Left renal pelvis (tissue), 4 donors: Measurements from ENCODE around the gene CARM1. TPM values are rescaled to one million over a fixed set of nuclear protein-coding genes. Genes with fewer than 3 reads are reported as not detected.
"Not testable (repeated sequence)": the region's sequence is repeated elsewhere in the genome, so short reads cannot be mapped to it uniquely, and the experiment has no call there.

Source experiments
- DNase-seq, 4 donors: peaks; one replicate each; pipeline ENCODE4 v3.0.0-alpha.2; 2013; ENCODE audit warnings: low read depth in 4 of 4, low spot score in 3 of 4
- polyA plus RNA-seq, 4 donors: library from polyadenylated mRNA; unstranded; fragments of 120-200 nt; gene quantifications; one replicate each; pipeline ENCODE4 v1.2.1, GENCODE V29; 2013; ENCODE audit not compliant: insufficient read length in 4 of 4

CARM1 gene
- polyA plus RNA-seq, 4 donors = 42.8 to 54.5 (median 48.5) TPM

DNA sequence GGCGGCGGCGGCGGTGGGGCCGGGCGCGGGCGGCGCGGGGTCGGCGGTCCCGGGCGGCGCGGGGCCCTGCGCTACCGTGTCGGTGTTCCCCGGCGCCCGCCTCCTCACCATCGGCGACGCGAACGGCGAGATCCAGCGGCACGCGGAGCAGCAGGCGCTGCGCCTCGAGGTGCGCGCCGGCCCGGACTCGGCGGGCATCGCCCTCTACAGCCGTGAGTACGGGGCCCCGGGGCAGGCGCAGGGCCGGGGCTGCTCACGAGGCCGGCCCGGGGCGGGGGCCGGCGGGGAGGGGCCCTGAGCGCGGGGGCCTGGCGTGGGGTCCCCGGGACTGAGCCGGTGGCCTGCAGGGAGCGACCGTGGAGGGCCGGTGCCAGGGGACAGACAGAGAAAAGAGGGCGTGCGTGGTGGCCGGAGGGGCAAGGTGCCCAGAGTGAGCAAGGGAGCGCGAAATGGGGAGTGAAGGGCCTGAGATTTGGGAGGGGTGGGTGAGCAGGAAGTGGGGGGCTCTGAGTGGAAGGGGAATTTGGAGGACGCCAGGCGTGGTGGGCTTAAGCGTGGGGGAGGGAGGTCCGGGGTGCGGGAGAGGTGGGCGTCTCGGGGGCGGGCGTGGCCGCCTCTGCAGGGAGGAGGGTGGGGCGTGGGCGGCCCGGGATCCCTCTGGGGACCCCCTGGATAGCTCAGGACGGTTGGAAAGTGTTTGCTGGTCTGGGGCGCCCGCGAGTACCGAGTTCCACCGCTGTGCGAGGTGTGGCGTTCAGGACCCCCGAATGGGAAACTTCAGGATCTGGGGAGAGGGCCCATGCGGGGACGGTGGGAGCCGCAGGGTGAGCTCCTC is 575 bp downstream of the CARM1 start:
- no peak for DNase-seq

DNA sequence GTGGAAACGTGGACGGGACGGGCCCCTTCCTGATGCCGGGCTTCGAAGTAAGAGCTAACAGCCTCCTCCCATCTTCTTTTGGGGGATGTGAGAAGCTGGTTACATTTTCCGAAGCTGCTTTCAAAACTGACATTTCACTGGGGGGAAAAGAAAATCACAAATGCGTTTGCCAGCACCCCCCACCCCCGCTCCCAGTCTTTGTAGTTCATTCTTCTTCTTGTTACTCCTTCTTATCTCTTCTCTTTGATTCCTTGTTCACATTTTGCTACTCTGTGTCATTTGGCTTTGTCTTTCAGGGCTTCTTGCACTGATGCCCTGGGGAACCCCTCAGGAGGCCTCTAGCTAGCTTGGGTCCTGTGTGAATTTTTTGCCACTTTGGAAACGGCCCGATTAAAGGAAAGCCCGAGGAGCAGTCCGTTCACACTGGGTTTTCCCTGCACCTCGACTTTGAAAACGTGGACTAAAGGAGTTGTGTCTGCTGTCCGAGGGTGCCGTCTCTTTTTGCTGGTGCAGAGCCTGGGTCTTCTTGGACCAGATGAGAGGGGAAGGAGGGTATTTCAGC is 1.3 kb downstream of the CARM1 start:
- DNase-seq = no peak

DNA sequence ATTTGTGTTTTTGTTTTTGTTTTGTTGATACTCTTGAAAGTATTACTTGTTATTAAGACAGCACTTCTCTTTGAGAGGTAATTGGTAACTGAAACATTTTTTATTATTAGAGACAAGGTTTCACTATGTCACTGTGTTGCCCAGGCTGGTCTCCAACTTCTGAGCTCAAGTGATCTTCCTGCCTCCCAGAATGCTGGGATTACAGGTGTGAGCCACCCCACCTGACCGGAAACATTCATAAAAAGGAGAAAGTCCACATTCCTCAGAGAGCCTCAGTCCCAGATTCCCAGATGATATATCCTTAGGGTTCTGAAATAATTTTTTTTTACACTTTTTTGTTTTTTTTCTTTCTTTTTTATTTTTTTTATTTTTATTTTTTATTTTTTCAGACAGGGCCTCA is 2.7 kb downstream of the CARM1 start:
- no peak for DNase-seq

DNA sequence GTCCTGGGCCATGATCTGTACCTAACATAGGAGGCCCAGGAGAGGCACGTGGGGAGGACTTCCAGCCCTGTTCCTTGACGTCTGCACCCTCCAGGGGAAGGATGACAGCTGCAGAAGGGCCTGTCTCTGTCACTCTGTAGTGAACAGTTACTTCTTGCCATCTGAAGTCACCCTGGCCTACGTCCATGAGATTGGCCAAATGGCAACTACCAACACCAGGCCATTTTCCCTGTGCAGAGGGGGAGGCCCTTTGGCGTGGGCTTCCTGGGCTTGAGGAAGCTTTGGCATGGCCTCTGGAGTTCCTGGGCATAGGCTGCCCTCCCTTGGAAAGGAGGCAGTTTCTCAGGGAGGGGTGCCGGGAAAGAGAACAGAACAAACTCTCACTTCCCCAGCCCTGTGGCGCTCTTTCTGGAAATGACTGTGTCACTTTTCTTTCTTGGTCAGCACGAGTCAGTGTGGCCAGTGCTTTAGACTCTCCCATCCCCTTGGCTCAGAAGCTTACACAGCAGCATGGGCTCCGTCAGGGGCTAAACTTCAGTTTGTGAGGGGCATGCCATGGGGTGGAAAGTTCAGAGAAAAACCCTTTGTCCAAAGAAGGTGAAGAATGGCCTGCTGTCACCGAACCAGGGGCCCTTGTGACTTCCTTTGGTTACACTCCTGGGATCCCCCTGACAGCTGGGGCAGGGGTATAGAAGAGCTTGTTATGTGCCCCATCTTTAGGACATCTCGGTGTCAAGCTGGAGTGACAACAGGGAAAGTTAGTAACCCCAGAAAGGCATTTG is 5.3 kb downstream of the CARM1 start:
- no peak for DNase-seq

DNA sequence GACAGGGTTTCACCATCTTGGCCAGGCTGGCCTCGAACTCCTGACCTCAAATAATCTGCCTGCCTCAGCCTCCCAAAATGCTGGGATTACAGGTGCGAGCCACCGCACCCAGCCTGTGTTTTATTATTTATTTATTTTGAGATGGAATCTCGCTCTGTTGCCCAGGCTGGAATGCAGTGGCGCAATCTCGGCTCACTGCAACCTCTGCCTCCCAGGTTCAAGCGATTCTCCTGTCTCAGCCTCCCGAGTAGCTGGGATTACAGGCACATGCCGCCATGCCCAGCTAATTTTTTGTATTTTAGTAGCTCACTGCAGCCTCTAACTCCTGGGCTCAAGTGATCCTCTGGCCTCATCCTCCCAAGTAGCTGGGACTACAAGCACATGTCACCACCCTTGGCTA is 6.3 kb downstream of the CARM1 start:
- DNase-seq = not testable (repeated sequence)

DNA sequence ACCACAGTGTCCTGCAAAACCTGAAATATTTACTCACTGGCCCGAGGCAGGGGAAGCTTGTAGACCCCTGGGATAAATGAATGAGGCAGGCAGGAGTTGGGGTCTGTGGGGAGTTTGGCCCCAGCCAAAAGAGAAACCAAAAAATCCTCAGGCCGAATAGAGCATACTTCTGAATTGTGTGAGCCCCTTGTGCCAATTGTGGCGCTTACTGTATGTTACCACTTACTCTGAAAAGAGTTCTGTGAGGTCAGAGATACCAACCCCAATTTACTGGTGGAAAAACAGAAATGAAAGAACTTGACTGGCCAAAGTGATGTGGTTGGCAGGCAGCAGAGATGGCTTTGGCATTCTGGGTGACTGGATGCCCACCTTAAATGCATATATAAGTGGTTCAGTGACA is 6.9 kb downstream of the CARM1 start:
- no peak for DNase-seq

DNA sequence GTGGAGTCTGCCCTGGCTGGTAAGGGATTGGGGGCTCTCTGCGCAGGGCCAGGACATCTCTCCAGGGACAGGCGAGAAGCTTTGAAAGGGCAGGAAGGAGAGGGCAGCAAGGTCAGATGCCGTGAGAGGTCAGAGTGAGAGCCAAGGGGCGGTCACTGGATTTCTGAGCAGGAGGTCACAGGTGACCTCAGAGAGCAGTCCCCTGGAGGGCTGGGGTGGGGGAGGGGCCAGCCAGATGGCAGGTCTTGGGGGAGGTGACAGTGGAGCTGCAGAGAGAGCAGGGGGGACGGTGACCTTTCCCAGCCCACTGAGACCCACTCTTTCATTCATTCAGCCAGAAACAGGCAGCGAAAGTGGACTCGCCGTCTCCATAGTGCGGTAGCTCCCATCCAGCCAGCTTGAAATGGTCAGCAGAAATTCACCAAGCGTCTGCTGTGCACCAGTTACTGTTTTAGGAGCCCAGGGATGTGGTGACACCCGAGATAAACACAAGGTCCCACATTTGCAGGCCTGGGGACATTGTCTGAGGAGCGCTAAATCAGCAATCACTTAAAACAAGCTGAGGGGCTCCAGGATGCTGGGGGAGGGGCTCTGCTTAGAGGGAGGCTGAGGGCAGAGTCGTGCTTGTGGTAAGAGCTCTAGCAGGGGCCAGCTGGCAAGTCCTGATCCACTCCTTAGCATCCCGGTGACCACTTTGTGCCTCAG is 10.2 kb downstream of the CARM1 start:
- no peak for DNase-seq

DNA sequence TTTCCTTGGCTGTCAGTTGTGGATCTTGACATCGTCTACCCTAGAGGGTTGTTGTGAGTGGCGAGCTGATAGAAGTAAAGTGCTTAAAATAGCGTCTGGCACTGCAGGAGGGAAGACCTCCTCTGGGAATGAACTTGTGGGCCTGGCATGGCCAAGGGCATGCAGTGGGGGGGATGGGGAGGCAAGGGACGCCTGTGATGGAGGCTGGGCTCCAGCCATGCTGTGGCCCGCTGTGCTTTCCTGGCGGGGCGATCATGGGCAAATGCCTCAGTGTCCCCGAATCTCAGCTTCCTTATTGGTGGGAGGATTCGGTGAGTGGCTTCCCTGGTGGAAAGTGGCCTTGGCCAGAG is 10.7 kb downstream of the CARM1 start:
- DNase-seq = no peak

DNA sequence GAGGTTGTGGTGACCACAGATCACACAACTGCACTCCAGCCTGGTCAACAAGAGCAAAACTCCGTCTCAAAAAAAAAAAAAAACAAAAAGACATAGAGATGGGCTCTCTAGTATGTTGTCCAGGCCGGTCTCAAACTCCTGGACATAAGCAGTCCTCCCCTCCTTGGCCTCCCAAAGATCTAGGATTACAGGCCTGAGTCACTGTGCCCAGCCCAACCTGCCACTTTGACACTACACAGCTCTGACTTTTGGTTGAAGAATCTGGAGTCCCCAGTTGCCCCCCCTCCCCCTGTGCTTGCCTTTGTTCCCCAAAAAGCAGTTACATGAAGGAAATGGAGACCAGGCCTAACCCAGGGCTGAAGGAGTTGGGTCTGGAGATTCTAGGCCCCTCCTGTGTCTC is 12.9 kb downstream of the CARM1 start:
- no peak for DNase-seq

DNA sequence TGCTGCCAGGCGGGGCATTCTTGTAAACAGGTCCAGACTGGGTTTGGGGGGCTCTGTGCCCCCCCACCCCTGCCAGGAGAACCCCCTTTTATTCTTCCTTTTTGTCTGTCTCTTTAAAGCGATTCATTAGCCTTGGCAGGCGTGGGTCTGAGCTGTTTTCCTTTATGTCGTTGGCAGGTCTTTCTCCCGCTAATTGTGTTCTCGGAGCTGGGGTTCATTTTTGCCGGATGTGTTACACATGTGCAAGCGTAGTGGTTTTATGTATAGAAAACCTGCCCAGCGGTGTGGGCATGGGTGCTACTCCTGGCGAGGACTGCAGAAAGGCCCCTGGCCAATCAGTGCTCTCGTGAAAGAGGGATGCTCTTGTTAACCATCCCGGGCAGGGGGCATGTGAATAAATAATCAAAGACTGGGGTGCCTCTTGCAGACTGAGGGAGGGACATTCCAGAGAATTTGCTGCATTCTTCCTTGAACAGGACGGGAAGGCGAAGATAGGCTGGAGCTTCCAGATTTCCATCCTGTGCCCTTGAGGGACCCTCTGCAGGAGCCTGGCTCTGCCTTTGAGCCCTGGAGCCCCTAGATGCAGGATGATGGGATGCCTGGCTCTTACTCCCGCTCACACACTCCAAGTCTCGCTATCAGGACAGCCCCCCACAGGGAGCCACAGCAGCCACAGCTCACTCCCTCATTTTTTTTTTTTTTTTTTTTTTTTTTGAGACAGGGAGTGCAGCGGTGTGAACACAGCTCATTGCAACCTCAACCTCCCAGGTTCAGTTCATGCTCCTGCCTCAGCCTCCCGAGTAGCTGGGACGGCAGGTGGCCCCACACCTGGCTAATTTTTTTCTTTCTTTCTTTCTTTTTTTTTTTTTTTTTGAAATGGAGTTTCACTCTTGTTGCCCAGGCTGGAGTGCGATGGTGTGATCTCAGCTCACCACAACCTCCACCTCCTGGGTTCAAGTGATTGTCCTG is 14.1 kb downstream of the CARM1 start:
- no peak for DNase-seq

DNA sequence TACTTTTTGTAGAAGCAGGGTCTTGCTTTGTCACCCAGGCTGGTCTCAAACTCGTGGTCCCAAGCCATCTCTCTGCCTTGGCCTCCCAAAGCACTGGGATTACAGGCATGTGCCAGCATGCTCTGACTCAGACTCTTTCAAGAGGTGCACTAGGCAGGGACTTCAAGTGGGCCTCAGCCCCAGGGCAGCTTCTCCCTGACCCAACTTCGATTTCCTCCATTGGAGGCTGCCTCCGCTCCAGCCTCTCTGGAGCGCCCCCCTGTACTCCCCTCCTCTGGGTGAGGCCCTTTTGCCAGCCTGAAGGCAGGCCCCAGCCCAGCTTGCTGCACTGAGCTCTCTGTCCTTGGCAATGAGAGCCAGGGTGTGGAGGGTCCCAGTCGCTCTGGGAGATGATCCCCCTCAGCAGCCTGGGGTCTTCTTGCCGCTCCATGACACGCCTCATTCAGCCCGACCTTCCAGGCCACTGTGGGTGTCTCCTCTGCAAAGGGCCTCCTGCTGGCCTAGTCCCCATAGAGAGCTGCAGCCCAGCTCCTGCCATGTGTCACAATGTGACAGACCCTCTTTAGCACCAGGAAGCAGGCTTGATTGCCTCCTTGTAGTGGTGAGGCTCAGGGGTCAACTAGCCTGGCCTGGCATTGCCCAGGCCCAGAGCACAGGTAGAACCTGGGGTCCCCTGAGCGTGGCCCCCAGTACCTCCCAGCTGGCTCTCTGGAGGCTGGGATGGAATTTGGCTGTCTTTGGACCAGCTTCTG is 16.4 kb downstream of the CARM1 start:
- no peak for DNase-seq

DNA sequence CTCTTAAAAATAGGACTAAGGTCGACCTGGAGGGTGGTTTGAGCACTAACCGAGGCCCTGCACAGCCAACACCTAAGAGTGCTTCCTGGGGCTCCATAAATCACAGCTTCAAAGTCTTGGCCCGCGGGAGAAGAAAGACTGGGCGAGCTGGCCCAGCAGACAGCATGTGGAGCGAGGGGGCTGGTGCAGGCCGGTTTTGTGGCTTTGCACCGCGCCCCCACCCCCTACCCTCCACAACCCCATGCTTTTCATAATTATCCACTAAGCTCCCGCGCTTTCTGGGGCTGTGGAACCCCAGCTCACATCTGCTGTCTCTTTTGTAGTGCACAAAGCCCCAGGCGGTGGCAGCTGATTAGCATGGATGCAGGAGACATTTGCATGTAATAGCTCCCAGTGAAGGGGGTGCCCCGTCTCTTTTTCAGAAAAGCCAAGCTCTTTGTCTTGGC is 17.1 kb downstream of the CARM1 start:
- no peak for DNase-seq

DNA sequence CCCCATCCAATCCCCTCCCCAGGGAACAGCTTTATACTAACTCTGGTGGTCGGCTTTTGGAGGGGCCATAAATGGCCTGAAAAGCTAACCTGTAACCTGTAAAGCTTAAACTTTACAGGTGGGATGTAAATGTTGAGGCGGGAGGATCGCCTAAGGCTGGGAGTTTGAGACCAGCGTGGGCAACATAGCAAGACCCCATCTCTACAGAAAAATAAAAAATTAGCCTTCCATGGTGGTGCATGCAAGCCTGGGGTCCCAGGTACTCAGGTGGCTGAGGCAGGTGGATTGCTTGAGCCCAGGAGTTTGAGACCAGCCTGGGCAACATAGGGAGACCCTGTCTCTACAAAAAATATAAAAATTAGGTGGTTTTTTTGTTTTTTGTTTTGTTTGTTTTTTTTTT is 18.5 kb downstream of the CARM1 start:
- DNase-seq = no peak

DNA sequence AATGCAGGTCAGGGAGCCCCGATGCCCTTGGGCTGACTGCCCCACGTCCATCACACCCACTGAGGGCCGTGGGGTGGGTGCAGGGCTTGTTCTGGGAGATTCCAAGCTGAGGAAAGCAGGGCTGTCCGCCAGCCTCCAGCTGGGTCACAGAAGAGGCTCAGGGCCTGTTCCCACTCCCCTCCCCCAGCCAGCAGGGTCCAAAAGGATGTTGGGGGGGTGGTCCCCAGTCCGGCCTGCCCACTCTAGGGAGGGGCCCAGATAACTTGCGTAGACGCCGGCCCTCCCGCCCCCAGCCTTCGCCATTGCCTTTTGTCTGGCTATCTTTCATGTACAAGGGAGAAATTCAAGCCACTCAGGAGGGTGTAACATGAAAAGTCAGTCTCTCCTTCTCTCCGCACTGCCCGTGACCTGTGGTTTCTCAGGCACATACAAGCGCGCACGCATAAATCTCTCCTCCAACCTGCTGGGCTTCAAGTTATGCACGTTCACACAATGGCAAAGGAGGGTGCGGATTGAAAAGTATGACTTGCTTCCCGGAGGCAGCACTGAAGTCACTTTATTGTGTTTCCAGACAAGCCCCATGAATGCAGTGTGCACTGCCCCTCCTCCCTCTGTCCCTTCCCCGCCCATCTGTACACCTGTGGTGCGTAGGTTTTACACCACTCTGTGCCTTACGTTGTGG is 20.2 kb downstream of the CARM1 start:
- peak in 1 of 4 donors; percentile 63 for DNase-seq

DNA sequence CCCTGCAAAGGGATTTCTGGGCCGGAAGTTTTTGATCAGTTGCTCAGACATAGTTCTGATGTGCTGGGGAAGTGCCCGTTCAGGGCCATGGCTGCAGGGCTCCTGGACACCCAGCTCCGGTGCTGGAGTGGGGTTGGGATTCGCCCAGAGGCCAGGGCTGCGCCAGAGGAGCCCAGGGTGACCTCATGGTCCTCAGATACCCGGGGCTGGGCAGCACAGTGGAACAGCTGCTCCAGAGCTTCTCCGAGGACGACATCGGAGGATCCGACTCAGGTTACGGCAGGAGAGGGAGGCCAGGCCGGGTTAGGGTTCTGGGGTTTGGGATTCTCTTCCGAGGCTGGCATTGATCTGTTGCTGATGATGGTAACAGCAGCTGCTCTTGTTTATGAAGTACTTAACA is 20.9 kb downstream of the CARM1 start:
- no peak for DNase-seq

DNA sequence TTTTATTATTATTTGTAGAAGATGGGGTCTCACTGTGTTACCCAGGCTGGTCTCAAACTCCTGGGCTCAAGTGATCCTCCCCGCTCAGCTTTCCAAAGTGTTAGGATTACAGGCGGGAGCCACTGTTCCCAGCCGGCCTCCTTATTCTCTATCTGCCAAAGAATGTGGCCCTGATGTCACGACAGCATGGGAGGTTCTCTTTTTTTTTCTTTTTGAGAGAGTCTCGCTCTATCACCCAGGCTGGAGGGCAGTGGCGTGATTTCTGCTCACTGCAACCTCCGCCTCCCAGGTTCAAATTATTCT is 23.5 kb downstream of the CARM1 start:
- no peak for DNase-seq

DNA sequence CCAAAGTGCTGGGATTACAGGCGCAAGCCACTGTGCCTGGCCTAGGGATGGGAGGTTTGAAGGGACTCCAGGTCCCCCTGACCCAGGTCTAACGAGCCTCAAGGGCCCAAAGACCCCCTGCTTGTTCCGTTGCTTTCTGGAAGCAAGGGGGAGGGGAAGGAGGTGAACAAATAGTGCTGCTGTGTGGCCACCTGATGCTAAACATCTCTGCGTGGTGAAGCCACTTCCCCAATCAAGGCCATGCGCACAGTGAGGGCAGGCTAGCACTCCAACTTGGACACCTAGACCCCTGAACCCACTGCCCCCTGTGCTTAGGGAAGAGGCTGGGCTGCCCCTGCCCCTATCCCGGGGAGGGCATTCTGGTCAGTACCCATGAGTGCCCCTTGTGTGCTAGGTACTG is 24.0 kb downstream of the CARM1 start:
- DNase-seq = no peak

DNA sequence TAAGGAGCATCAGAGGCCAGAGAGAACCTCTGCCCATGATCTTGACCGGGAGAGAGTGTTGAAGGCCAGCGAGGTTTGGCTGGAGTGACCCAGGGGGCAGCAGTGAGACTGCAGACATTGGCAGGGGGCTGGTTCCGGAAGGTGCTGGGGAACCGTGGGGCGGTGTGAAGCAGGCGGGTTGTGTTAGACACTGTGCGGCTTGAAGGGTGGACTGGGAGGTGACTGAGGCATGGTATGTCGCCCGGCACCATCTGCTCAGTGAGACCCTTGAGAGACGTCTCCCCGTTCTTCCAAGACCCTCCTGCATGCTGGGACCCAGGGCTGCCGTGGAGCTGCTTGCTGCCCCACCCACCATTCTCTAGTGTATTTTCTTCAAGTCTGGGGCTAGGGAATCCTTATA is 24.6 kb downstream of the CARM1 start:
- DNase-seq = no peak
